Ectodermal cell (in vitro differentiated cells): ENCODE data around the gene HBQ1.
"Not testable (repeated sequence)": the region's sequence is repeated elsewhere in the genome, so short reads cannot be mapped to it uniquely, and the experiment has no call there.

Source experiments
- H3K27ac ChIP-seq: 2 replicates; pipeline ENCODE4 v1.7.0; 2013; ENCODE audit warnings: mild to moderate bottlenecking, low read depth, low read length; ENCODE audit not compliant: insufficient read depth, poor library complexity, severe bottlenecking
- H3K27me3 ChIP-seq: 2 replicates; pipeline ENCODE4 v1.7.0; 2013; ENCODE audit warnings: mild to moderate bottlenecking, low read length; ENCODE audit not compliant: insufficient read depth, control insufficient read depth, poor library complexity, severe bottlenecking
- H3K36me3 ChIP-seq: one replicate; pipeline ENCODE4 v1.7.0; 2013; ENCODE audit warnings: low read length; ENCODE audit not compliant: control insufficient read depth, insufficient read depth
- H3K4me1 ChIP-seq: one replicate; pipeline ENCODE4 v1.7.0; 2013; ENCODE audit warnings: low read length; ENCODE audit not compliant: control insufficient read depth, insufficient read depth
- H3K4me3 ChIP-seq: 2 replicates; pipeline ENCODE4 v1.7.0; 2013; ENCODE audit warnings: low read depth, low read length, control low read depth; ENCODE audit not compliant: insufficient read depth
- H3K9me3 ChIP-seq: 2 replicates; pipeline ENCODE4 v1.7.0; 2013; ENCODE audit warnings: mild to moderate bottlenecking, low read length, moderate library complexity; ENCODE audit not compliant: control insufficient read depth
- WGBS, 2 experiments: methylation state at CpG; one replicate each; pipeline ENCODE4 v1.1.7; 2013; ENCODE audit warnings: missing lambda C conversion rate in 2 of 2; 5-methylcytosine and 5-hydroxymethylcytosine counted together

The HBQ1 gene

GRCh38 chr16:209359-209758, 29.1 kb downstream of the HBQ1 start:
- H3K9me3 ChIP-seq, H3K27ac ChIP-seq, H3K4me3 ChIP-seq, H3K27me3 ChIP-seq, H3K4me1 ChIP-seq: not testable (repeated sequence)
- WGBS, 2 experiments = 93 to 95% methylated on average over 3 of the region's 4 CpGs
- peaks cover 44% of the 10 kb centered on the region for H3K36me3 ChIP-seq

- H3K4me3 ChIP-seq, H3K4me1 ChIP-seq: not testable (repeated sequence)
- H3K36me3 ChIP-seq = peaks cover 42% of the 10 kb centered on the region
Measured at GRCh38 chr16:211631-212180, 31.4 kb downstream of the HBQ1 start.

GRCh38 chr16:212999-213398, 32.7 kb downstream of the HBQ1 start:
- peaks cover 41% of the 10 kb centered on the region for H3K36me3 ChIP-seq
- H3K27me3 ChIP-seq = no peaks in the 10 kb centered on the region
- H3K9me3 ChIP-seq = no peaks in the 10 kb centered on the region
- H3K27ac ChIP-seq = no peak overlapping the region
- 95 to 97% methylated on average over 3 of the region's 3 CpGs for WGBS, 2 experiments
- no peak overlapping the region for H3K4me3 ChIP-seq
- H3K4me1 ChIP-seq = no peaks in the 10 kb centered on the region

More at GRCh38 chr16:211631-212180, 31.4 kb downstream of the HBQ1 start:
- H3K9me3 ChIP-seq, H3K27ac ChIP-seq, H3K27me3 ChIP-seq: not testable (repeated sequence)
- WGBS, 2 experiments = 94 to 95% methylated on average over 14 of the region's 14 CpGs

- Histone ChIP-seq H3K27me3 (no peaks in the 10 kb centered on the region), H3K9me3 (no peaks in the 10 kb centered on the region), H3K27ac (no peak overlapping the region), H3K4me3 (no peak overlapping the region), H3K36me3 (peaks cover 66% of the 10 kb centered on the region), H3K4me1 (no peaks in the 10 kb centered on the region)
- WGBS, 2 experiments = 97 to 99% methylated on average over 4 of the region's 4 CpGs
Measured at GRCh38 chr16:220021-220420, 39.8 kb downstream of the HBQ1 start.

- H3K4me3 ChIP-seq = peak overlapping the region; percentile 93
- H3K9me3 ChIP-seq = no peaks in the 10 kb centered on the region
- H3K27ac ChIP-seq = peak overlapping the region; percentile 95
- WGBS, 2 experiments = 27 to 29% methylated on average over 9 of the region's 9 CpGs
- H3K36me3 ChIP-seq = peaks cover 20% of the 10 kb centered on the region
- H3K27me3 ChIP-seq = no peaks in the 10 kb centered on the region
- H3K4me1 ChIP-seq = peaks cover 5% of the 10 kb centered on the region
Measured at GRCh38 chr16:228151-228851, 48.0 kb downstream of the HBQ1 start.

GRCh38 chr16:228852-229730, 48.8 kb downstream of the HBQ1 start, which contains the start of gene LUC7L:
LUC7L (minus strand) TSS chr16:229449; CDS start chr16:229339, 110 bp downstream.
- no peaks in the 10 kb centered on the region for H3K9me3 ChIP-seq
- peak within 1 kb of the TSS; percentile 95 for H3K27ac ChIP-seq
- 3% methylated on average over 88 of the region's 88 CpGs for WGBS, 2 experiments
- peaks cover 5% of the 10 kb centered on the region for H3K4me1 ChIP-seq
- H3K36me3 ChIP-seq = peaks cover 13% of the 10 kb centered on the region
- no peaks in the 10 kb centered on the region for H3K27me3 ChIP-seq
- peak within 1 kb of the TSS; percentile 93 for H3K4me3 ChIP-seq

GRCh38 chr16:229731-230281, 49.5 kb downstream of the HBQ1 start:
- WGBS, 2 experiments = 89 to 94% methylated on average over 22 of the region's 22 CpGs
- Histone ChIP-seq H3K9me3 (no peaks in the 10 kb centered on the region), H3K4me1 (peaks cover 5% of the 10 kb centered on the region), H3K27ac (no peak overlapping the region), H3K36me3 (peaks cover 9% of the 10 kb centered on the region), H3K27me3 (no peaks in the 10 kb centered on the region), H3K4me3 (no peak overlapping the region)

GRCh38 chr16:230351-230750, 50.1 kb downstream of the HBQ1 start:
- H3K36me3 ChIP-seq, H3K27ac ChIP-seq, H3K27me3 ChIP-seq, H3K4me3 ChIP-seq, H3K9me3 ChIP-seq, H3K4me1 ChIP-seq: not testable (repeated sequence)
- WGBS, 2 experiments = 95 to 96% methylated on average over 18 of the region's 18 CpGs
